ENCODE results near the gene KBTBD2.
"Not testable (repeated sequence)": the region's sequence is repeated elsewhere in the genome, so short reads cannot be mapped to it uniquely, and the experiment has no call there.

Gene KBTBD2

GRCh38 chr7:32848655-32849054 is 42.9 kb downstream of the KBTBD2 start:
- not testable (repeated sequence) for DNase-seq

GRCh38 chr7:32846630-32847225 is 44.8 kb downstream of the KBTBD2 start:
- DNase-seq = no peak

- DNase-seq = not testable (repeated sequence)
Measured at GRCh38 chr7:32844748-32845147, 46.8 kb downstream of the KBTBD2 start.

- not testable (repeated sequence) for DNase-seq
Measured at GRCh38 chr7:32843763-32844162, 47.8 kb downstream of the KBTBD2 start.

GRCh38 chr7:32839846-32840245 is 51.7 kb downstream of the KBTBD2 start:
- DNase-seq = not testable (repeated sequence)

GRCh38 chr7:32828996-32829752 is 62.4 kb downstream of the KBTBD2 start:
- not testable (repeated sequence) for DNase-seq

All from T1000 (cell line).